Measurements from ENCODE around the gene CDH8.

- TF ChIP-seq CTCF (IDR thresholded peaks at IDR 0.05) (no peak), POLR2A (IDR thresholded peaks at IDR 0.05) (no peak), POLR2AphosphoS5 (IDR thresholded peaks at IDR 0.05) (no peak)
These were observed 320.8 kb downstream of the CDH8 start for GRCh38 chr16:61715393-61715792.

Measured in gastroesophageal sphincter (tissue), 3 donors.